KOPT-K1 (cell line): ENCODE measurements around the gene TGFA.
"Not testable (repeated sequence)": the region's sequence is repeated elsewhere in the genome, so short reads cannot be mapped to it uniquely, and the experiment has no call there.

Experiments
- H3K27ac ChIP-seq: fragments of 200-600 bp; sonication (generic); 2 replicates; pipeline ENCODE4 v1.5.1; 2016; ENCODE audit warnings: antibody characterized with exemption, mild to moderate bottlenecking, low read depth, low read length; ENCODE audit not compliant: poor library complexity, severe bottlenecking
- H3K36me3 ChIP-seq: fragments of 200-600 bp; sonication (generic); 2 replicates; pipeline ENCODE4 v1.5.1; 2017; ENCODE audit warnings: antibody characterized with exemption, mild to moderate bottlenecking, low read length, moderate library complexity; ENCODE audit not compliant: insufficient read depth
- H3K9me3 ChIP-seq: fragments of 200-600 bp; sonication (generic); 2 replicates; pipeline ENCODE4 v1.5.1; 2017; ENCODE audit warnings: antibody characterized with exemption, low read length, mild to moderate bottlenecking; ENCODE audit not compliant: insufficient read depth, poor library complexity, severe bottlenecking

The TGFA gene

DNA sequence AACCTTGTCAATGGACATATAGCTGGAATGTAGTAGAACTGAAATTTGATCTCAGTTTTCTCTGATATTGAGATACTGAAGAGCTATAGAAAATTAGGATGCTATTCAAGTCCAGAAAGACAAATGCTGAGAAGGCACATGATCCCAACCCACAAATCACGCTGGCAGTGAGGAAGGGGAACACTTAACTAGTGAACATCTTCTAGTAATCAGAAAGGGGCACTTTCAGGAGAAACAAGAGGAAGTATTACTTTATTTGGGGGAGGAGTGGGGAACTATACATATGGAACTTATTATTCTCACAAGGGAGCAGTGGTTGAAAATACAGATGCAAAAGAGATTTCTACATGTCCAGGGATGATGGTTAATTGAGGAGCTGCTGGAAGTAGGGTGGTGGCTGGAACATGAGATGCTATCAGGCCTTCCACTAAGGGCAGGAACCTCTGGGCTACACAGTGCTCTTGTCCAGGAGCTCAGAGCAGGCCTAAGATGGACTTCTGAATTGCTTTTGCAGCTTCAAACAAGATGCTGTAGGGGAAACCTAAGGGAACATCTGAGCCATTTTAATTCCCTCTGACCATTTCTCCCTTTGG is 79.3 kb downstream of the TGFA start:
- no peaks in the 10 kb centered on the region for H3K9me3 ChIP-seq
- H3K27ac ChIP-seq = no peak overlapping the region
- no peaks in the 10 kb centered on the region for H3K36me3 ChIP-seq

DNA sequence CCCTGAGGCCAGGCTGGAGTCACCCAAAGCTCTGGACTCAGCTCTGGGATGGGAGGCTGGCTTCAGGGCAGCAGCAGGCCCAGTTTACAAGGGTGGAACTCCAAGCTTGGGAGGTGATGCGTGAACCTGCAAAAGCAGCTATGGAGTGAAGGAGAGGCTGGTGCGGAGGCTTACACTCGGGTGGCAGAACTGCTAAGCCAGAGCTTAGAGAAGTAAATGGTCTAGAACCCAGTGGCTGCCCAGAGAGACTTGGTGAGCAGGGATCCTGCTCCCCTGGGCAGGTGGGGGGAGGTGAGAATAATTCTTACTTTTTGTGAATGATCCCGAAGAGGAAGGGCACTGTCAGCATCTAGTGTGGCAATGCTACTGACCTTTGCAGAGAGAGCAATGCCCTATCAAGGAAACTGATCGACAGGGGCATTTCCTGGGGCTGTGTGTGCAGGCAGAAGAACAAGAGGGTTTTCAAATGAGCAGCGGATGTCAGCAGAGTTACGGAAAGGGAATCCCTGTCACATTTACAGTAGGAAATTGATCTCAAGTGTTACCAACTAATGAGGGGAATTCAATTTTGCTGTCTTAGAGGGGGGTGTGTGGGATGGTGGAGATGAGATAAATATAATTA is 80.4 kb downstream of the TGFA start:
- Histone ChIP-seq H3K27ac (no peak overlapping the region), H3K9me3 (no peaks in the 10 kb centered on the region), H3K36me3 (no peaks in the 10 kb centered on the region)

DNA sequence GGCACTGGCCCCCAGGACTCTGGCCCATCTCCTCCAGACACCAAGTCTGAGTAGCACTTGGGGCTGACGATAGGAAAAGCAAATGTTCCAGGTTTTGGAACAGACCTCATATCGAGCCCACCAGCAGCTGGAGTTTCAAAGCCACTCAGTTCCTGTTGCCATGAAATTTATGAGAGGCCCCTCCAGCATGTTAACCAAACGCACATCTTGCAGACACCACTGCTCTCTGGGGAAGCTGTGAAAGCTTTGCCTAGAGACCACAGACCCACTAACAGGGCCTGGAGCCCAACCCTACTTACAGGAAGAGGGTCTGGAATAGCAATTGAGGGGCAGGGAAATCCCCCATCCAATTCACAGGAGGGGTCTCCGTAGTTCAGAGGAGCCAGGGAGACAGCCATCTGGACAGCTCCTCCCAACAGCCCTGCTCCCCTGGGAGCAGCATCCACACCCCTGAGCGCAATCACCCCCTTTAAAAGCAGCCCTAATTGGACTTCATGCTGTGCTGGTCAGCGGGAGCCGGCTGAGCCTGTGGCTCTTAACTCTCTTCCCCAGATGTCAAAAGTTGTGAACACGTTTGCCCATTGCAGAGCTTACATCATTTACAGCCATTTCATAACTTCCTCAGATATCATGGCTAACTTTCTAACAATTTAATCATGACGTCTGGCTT is 81.3 kb downstream of the TGFA start:
- H3K9me3 ChIP-seq = no peaks in the 10 kb centered on the region
- no peak overlapping the region for H3K27ac ChIP-seq
- no peaks in the 10 kb centered on the region for H3K36me3 ChIP-seq

DNA sequence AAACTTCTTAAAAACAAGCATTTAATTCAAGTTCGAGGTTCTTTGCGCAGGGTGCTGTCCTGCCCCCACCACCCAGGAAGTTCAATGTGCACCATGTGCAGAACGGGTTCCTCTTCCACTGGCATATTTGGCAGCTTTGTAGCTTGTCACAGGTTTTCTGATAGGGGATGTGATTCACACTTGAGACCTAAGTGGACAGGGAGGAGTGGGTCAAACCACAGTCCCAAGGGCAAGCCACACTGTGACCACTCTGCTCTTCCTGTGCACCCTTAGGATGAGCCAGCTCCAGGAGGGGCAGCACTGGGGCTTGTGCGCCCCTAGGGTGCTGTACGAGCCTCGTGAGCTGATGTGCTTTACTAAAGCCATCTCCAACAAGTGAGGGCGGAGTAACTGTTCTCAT is 82.5 kb downstream of the TGFA start:
- no peaks in the 10 kb centered on the region for H3K36me3 ChIP-seq
- no peaks in the 10 kb centered on the region for H3K9me3 ChIP-seq
- H3K27ac ChIP-seq = no peak overlapping the region

DNA sequence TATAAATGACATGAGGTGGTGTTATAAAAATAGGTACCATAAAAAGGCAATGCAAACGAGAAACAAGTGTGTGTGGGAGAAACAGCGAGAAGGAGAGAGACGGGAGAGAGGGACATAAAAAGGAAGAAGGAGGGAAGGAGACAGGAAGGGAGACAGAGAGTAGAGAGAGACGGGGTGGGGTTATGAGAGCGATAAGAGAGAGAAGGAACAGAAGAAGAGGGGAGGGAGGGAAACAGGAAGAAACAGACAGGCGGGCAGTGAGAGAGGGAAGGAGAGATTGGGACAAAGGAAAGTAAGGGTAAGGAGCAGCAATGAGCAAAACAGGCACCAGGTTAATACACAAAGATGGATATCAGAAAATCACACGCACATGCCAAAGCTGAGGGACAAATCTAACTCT is 83.7 kb downstream of the TGFA start:
- Histone ChIP-seq H3K27ac (no peak overlapping the region), H3K9me3 (no peaks in the 10 kb centered on the region), H3K36me3 (no peaks in the 10 kb centered on the region)

DNA sequence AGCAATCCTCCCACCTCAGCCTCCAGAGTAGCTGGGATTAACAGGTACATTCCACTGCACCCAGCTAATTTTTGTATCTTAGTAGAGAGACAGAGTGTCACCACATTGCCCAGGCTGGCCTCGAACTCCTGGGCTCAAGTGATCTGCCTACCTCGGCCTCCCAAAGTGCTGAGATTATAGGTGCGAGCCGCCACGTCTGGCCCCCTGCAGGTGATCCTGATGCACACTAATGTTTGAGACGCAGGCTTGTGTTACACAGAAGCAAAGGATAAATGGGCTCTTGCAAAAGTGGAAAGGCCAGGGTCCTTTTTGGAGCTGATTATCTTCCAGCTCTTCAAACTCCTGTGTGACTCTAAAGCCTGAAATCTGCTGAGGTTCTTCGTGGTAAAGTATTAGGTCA is 84.2 kb downstream of the TGFA start:
- no peaks in the 10 kb centered on the region for H3K9me3 ChIP-seq
- H3K27ac ChIP-seq = no peak overlapping the region
- H3K36me3 ChIP-seq = no peaks in the 10 kb centered on the region

DNA sequence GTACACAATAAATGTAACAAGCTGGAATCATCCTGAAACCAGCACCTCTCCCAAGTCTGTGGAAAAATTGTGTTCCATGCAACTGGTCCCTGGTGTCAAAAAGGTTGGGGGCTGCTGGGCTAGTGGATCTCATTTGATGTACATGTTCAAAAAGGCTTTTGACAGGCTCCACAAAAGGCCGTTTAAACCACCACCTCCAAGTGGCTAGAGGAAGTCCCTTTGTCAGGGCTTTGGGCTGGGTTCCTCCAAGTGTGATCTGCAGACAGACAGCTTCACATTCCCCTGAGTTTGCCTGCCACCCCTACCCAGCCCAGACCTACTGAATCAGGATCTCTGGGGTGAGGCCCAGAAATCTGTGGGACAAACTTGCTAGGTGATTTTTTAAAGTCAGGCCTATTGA is 84.7 kb downstream of the TGFA start:
- Histone ChIP-seq H3K36me3 (no peaks in the 10 kb centered on the region), H3K27ac (no peak overlapping the region), H3K9me3 (no peaks in the 10 kb centered on the region)

DNA sequence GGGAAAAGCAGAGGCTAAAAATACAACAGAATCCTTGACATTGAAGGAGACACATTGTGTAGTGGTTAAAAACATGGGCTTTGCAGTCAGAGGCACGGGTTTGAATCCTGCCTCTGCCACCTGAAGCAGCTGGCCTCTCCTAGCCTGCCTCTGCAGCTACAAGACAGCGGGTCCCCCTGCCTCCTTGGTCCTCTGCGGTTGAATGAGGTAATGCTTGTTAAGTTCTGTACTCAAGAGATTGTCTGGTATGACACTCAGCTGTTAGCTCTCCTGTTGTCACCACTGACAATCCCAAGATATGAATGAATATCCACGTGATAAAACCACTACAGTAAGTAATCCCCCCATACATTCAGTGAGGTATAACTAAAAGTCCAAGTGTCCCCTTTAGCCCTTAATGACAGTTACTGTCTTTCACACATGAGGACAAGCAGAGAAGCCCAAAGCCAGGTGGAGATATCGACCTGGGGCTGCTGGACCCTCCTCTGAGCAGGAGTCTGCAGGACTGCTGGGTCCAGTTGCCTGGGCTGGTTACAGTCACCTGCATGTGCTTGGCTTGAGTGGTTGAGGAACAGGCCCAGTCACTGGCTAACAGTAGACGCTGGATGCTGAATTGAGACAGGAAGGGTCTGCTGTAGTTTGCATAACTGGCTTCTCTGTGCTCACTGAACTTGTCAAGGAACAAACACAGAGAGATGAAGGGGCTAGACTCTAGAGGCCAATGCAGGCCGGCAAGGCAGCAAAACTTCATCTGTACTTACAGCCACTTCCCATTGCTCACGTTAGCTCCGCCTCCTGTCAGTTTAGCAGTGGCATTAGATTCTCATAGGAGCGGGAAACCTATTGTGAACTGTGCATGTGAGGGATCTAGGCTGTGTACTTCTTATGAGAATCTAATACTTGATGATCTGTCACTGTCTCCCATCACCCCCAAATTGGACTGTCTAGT is 85.5 kb downstream of the TGFA start:
- H3K36me3 ChIP-seq = no peaks in the 10 kb centered on the region
- no peaks in the 10 kb centered on the region for H3K9me3 ChIP-seq
- no peak overlapping the region for H3K27ac ChIP-seq

DNA sequence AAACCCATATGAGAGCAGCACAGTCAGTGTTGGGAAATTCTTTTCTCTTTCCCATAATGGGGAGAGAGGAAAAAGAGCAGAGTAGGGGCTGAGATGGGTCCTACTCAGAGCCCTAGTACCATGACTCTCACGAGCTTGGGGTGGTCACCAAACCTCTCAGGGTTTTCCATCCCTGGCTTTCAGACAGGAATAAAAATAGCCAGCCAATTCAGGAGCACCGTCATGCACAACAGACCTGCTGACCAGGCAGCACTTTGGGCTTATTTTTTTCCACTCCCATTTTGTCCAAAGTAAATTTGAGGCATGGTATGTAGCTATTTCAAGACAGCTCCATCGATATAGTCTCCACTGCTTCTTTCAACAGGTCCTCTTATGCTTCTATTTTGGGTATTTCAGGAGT is 86.4 kb downstream of the TGFA start:
- H3K36me3 ChIP-seq = no peaks in the 10 kb centered on the region
- H3K9me3 ChIP-seq = no peaks in the 10 kb centered on the region
- no peak overlapping the region for H3K27ac ChIP-seq

DNA sequence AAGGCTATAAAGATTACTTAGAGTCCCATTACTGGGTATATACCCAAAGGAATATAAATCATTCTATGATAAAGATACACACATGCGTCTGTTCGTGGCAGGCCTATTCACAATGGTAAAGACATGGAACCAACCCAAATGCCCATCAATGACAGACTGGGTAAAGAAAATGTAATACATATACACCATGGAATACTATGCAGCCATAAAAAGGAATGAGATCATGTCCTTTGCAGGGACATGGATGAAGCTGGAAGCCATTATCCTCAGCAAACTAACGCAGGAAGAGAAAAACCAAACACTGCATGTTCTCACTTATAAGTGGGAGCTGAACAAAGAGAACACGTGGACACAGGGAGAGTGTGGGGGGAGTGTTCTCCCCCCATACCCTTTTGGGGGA is 87.0 kb downstream of the TGFA start:
- H3K27ac ChIP-seq, H3K36me3 ChIP-seq: not testable (repeated sequence)

DNA sequence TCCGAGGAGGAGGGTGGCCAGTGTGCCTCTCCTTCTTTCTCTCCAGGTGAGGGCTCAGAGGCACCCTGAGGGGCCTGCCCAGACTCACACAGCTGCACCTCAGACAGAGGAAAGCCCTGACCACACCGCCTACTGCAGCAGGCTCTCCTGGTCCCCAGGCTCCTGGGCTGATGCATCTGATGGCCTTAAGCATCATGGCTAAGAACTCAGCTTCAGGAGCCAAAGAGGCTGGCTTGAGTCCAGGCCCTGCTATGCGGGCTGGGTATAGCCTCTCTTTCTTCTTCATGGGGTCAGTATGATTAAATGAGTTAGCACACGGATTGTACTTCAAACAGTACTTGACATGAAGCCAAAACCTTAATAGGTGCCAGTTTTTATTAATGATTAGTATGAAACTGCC is 89.6 kb downstream of the TGFA start:
- Histone ChIP-seq H3K9me3 (no peaks in the 10 kb centered on the region), H3K36me3 (no peaks in the 10 kb centered on the region), H3K27ac (no peak overlapping the region)

More for the DNA sequence above, 87.0 kb downstream of the TGFA start:
- not testable (repeated sequence) for H3K9me3 ChIP-seq

DNA sequence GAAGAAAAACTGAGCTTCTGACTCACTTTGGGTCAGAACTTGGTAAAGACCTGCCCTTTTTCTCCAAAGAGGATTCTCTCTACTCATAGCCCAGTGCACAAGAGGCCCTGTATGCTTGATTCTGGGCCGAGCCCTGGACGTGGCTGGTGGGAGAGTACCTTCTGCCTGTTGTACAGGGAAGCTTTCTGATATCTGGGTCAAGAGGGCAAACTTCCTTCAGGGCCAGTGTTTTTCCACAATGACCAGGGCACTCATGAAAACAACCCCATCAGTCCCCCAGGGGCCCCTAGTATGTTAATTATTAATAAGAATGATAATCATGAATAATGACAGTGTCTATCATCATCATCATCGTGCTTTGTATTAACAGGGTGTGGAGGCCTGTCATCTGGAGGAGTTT is 90.0 kb downstream of the TGFA start:
- no peaks in the 10 kb centered on the region for H3K9me3 ChIP-seq
- no peak overlapping the region for H3K27ac ChIP-seq
- no peaks in the 10 kb centered on the region for H3K36me3 ChIP-seq

DNA sequence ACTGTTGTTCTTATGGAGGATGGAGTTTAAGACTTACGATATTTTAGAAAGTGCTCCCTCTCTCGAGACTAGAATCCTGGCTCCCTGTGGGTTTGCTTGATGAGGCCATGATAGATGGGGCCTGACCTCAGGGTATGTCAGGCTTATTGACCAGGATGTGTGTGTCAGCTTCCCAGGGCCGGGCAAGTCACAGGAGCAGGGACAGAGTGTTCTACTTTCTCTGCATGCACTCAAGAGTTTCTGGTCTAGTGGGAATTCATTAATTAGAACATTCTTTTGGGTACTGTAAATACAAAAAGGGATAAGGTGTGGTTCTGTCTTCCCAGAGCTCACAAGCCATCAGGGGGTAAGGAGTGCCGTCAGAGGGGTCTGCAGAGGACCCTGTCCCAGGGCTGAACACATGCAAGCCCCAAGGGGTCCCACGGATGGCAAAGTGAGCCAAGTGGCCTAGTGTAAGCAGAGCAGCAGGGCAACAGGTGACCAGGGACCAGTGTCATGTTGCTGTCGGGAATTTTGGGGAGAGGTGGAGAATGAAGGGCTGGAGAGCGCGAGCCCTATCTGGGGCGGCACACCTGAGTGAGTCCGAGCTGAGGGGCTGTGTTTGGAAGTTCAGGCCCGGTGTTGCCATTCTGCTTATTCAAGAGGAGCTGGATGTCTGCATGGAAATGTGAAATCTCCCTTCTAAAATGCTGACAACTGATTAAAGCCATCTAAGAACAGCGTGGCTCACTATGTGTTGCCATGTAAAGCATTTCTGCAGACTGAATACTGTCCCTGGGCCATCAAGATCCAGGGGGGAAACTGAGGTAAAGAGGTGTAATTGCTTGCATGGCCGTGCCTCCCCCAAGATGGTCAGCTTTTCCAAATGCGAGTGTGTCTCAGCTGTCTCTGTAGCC is 91.4 kb downstream of the TGFA start:
- Histone ChIP-seq H3K27ac (no peak overlapping the region), H3K9me3 (no peaks in the 10 kb centered on the region), H3K36me3 (no peaks in the 10 kb centered on the region)

DNA sequence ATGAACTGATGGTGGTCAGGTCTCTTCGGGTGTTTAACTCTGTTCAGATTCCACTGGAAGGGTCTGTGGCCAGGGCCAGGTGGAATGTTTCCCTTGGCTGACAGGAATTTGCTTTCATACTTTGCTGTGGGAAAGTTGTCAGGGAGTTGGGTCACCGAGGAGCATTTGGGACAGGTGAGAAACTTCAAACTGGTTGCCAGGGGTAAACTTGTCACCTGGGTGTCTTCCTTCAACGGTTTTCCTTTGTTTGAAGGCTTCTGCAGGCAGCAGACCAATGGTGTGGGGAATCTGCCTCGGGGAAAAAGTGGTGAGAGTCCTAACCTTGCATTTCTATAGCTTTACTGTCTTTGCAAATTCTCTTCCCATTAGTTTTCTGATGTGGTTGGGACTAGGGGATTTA is 92.2 kb downstream of the TGFA start:
- no peaks in the 10 kb centered on the region for H3K9me3 ChIP-seq
- no peaks in the 10 kb centered on the region for H3K36me3 ChIP-seq
- H3K27ac ChIP-seq = no peak overlapping the region
